ENCODE results near the gene SAP30BP.

SAP30BP gene

GRCh38 chr17:75734674-75735294, 67.6 kb downstream of the SAP30BP start:
- H3K4me3 ChIP-seq (ENCODE audit: low read depth, low read length), result no peak overlapping the region
- TF ChIP-seq CTCF (IDR thresholded peaks at IDR 0.05; ENCODE audit: low read depth, low read length), result no peak
- in situ Hi-C loops (cut with HindIII; ENCODE audit: low sequenced_read_pairs), result no loop called here
- DNase-seq (ENCODE audit: low read depth, low spot score), result no peak

GRCh38 chr17:75736173-75736835, 69.2 kb downstream of the SAP30BP start:
- in situ Hi-C loops (cut with HindIII; ENCODE audit: low sequenced_read_pairs), result no loop called here
- H3K4me3 ChIP-seq (ENCODE audit: low read depth, low read length), result no peak overlapping the region
- no peak for DNase-seq (ENCODE audit: low read depth, low spot score)
- TF ChIP-seq CTCF (IDR thresholded peaks at IDR 0.05; ENCODE audit: low read depth, low read length), result no peak

- DNase-seq (ENCODE audit: low read depth, low spot score), result no peak
- in situ Hi-C loops (cut with HindIII; ENCODE audit: low sequenced_read_pairs), result no loop called here
- no peak for TF ChIP-seq CTCF (IDR thresholded peaks at IDR 0.05; ENCODE audit: low read depth, low read length)
- H3K4me3 ChIP-seq (ENCODE audit: low read depth, low read length), result no peak overlapping the region
Observed at GRCh38 chr17:75737133-75737962, 70.2 kb downstream of the SAP30BP start.

- no peak for TF ChIP-seq CTCF (IDR thresholded peaks at IDR 0.05; ENCODE audit: low read depth, low read length)
- in situ Hi-C loops (cut with HindIII; ENCODE audit: low sequenced_read_pairs), result no loop called here
- no peak for DNase-seq (ENCODE audit: low read depth, low spot score)
- no peak overlapping the region for H3K4me3 ChIP-seq (ENCODE audit: low read depth, low read length)
Observed at GRCh38 chr17:75738218-75738802, 71.2 kb downstream of the SAP30BP start.

GRCh38 chr17:75739174-75739573, 72.0 kb downstream of the SAP30BP start:
- in situ Hi-C loops (cut with HindIII; ENCODE audit: low sequenced_read_pairs), result no loop called here
- no peak for TF ChIP-seq CTCF (IDR thresholded peaks at IDR 0.05; ENCODE audit: low read depth, low read length)
- no peak for DNase-seq (ENCODE audit: low read depth, low spot score)
- no peak overlapping the region for H3K4me3 ChIP-seq (ENCODE audit: low read depth, low read length)

- no peak overlapping the region for H3K4me3 ChIP-seq (ENCODE audit: low read depth, low read length)
- no peak for TF ChIP-seq CTCF (IDR thresholded peaks at IDR 0.05; ENCODE audit: low read depth, low read length)
- in situ Hi-C loops (cut with HindIII; ENCODE audit: low sequenced_read_pairs), result no loop called here
- DNase-seq (ENCODE audit: low read depth, low spot score), result no peak
Observed at GRCh38 chr17:75739801-75740200, 72.7 kb downstream of the SAP30BP start.
